HG03095 (cell line): ENCODE results near the gene TANC2.

ENCODE experiments used
- ATAC-seq: cut with Tn5 transposase; IDR thresholded peaks from one replicate; pipeline ENCODE4 v1.9.1; 2021; ENCODE audit warnings: moderate library complexity; ENCODE audit not compliant: unreplicated experiment

Gene TANC2

GRCh38 chr17:62998665-62999393 lies 32.8 kb downstream of the TANC2 start:
- ATAC-seq, result no peak

- ATAC-seq, result no peak
Observed at GRCh38 chr17:62999736-63000135, 33.7 kb downstream of the TANC2 start.

GRCh38 chr17:63001689-63002394 lies 35.8 kb downstream of the TANC2 start:
- ATAC-seq, result no peak

DNA sequence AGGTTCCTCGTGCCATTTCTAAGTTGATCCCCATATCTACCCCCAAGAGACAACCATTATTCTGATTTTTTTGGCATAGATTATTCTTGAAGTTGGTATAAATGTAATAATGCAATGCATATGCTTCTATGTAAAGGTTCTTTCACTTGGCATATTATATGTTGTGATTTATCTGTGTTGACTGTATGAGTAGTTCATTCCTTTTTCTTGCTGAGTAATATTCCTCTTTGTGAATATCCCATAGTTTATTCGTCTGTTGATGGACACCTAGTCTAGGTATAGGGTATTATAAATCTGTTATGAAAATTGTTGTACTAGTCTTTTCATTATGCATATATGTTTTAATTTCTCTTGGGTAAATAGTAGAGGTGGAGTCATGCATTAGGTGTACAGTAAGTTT lies 36.6 kb downstream of the TANC2 start:
- no peak for ATAC-seq

- no peak for ATAC-seq
Observed at GRCh38 chr17:63015824-63016223, 49.8 kb downstream of the TANC2 start.
